Tibial artery (tissue), 4 donors: ENCODE results near the gene KAT2A.

Source experiments
- DNase-seq, 2 donors: peaks; one replicate each; pipeline ENCODE4 v3.0.0-alpha.2; 2019
- H3K27ac ChIP-seq, 2 donors: fragments of 200-600 bp; sonication (generic) in 1 of 2; 1 replicate in 1 of 2; 2 replicates in 1 of 2; pipeline ENCODE4 v1.5.1; 2018 to 2019; ENCODE audit warnings: mild to moderate bottlenecking in 1 of 2
- H3K27me3 ChIP-seq, 2 donors: fragments of 200-600 bp; sonication (generic) in 1 of 2; one replicate each; pipeline versions ENCODE4 v1.5.1 to v1.6.0; 2016 to 2019
- H3K36me3 ChIP-seq, 3 donors: fragments of 200-600 bp; sonication (generic) in 2 of 3; one replicate each; pipeline ENCODE4 v1.5.1; 2016 to 2019; ENCODE audit warnings: mild to moderate bottlenecking in 2 of 3
- H3K4me1 ChIP-seq, 4 donors: fragments of 200-600 bp; sonication (generic) in 2 of 4; 1 replicate in 3 of 4; 2 replicates in 1 of 4; pipeline ENCODE4 v1.5.1; 2016 to 2019
- H3K4me3 ChIP-seq, 2 donors: fragments of 200-600 bp; sonication (generic) in 1 of 2; 1 replicate in 1 of 2; 2 replicates in 1 of 2; pipeline ENCODE4 v1.5.1; 2018 to 2019; ENCODE audit warnings: mild to moderate bottlenecking in 2 of 2
- H3K9me3 ChIP-seq, 3 donors: fragments of 200-600 bp; sonication (generic) in 1 of 3; one replicate each; pipeline ENCODE4 v1.5.1; 2016 to 2019
- intact Hi-C: fragments of 100-400 bp; cut with DNase I; formaldehyde crosslinking; loops from one replicate; pipeline ENCODE4 v1.15.0; 2023; ENCODE audit warnings: low total_unique reads
- TF ChIP-seq, protein P1 (sequence below), 2 experiments: fragments of 200-600 bp in 1 of 2; fragments of 450-650 bp in 1 of 2; IDR thresholded peaks; one replicate each; pipeline ENCODE4 v1.5.1; 2017 to 2019; ENCODE audit warnings: antibody characterized with exemption in 2 of 2, mild to moderate bottlenecking in 1 of 2, moderate library complexity in 1 of 2

The KAT2A gene

DNA sequence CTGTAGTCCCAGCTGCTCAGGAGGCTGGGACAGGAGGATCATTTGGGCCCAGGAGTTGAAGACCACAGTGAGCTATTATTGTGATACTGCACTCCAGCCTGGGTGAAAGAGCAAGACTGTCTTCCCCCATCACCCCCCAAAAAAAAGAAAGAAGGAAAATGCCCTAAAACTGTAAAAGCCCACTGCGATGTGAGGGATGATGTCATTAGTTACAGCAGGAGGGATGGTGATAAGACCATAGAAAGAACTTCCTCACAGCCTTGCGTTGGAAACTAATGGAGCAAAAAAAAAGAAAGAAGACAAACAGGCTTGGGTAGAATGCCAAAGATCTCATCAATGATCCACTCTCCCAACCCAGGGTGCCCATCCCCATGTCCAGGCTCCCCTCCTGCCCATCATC lies 41.6 kb downstream of the KAT2A start:
- peaks cover 0 to 28% of the 10 kb centered on the region in 2 donors for H3K27me3 ChIP-seq
- no peak for DNase-seq
- H3K36me3 ChIP-seq, result no peaks in the 10 kb centered on the region
- H3K9me3 ChIP-seq, result no peaks in the 10 kb centered on the region
- intact Hi-C loops, result no loop called here
- H3K27ac ChIP-seq, result no peak overlapping the region
- TF ChIP-seq, protein P1, sequence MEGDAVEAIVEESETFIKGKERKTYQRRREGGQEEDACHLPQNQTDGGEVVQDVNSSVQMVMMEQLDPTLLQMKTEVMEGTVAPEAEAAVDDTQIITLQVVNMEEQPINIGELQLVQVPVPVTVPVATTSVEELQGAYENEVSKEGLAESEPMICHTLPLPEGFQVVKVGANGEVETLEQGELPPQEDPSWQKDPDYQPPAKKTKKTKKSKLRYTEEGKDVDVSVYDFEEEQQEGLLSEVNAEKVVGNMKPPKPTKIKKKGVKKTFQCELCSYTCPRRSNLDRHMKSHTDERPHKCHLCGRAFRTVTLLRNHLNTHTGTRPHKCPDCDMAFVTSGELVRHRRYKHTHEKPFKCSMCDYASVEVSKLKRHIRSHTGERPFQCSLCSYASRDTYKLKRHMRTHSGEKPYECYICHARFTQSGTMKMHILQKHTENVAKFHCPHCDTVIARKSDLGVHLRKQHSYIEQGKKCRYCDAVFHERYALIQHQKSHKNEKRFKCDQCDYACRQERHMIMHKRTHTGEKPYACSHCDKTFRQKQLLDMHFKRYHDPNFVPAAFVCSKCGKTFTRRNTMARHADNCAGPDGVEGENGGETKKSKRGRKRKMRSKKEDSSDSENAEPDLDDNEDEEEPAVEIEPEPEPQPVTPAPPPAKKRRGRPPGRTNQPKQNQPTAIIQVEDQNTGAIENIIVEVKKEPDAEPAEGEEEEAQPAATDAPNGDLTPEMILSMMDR (IDR thresholded peaks at IDR 0.05), result no peak
- no peak overlapping the region for H3K4me3 ChIP-seq
- no peaks in the 10 kb centered on the region for H3K4me1 ChIP-seq

DNA sequence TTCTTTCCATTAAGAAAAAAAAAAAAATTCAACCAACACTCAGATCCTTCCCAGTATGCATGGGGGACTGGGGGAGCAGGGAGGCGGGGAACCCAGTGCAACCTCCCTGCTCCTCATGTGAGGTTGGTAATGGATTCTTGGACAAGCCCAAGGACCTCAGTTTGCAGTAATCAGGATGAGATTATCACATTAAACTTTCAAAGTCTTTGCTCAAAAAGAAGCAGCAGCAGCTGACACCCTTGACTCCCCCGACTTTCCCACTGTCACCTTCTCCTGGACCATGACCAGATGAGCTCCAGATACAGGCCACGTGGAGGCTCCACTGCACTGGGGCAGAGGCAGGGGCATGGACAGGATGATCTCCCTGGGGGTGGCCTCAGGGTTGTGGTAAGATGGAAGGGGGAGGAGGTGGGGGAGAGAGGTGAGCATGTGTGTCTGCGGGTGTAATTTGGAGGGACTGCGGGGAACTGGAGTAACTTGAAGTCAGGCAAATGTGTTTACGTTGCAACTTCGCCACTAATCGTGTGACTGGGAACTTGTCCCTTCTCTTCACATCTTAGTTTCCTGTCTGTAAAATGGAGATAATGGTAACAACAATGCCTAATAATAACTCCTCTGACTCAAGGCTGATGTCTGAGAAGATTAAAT lies 42.6 kb downstream of the KAT2A start:
- intact Hi-C loops, result no loop called here
- no peaks in the 10 kb centered on the region for H3K36me3 ChIP-seq

DNA sequence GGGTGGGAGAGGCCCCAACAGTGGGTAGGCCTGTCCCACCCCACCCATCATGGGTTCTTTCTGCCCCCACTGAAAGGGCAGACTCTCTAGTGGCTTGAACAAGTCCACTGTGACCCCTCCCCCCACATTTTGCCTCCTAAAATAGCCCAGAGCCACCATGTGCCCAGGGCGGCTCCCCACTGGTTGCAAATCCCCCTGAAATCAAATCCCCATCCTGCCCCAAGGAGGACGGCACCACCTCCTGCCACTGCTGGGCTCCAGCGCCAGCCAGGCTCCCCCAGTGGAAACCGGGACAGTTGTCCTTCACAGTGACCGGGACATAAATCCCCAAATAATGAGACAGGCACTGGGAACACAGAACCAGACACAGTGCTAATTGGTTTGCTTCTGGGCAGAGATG lies 43.4 kb downstream of the KAT2A start:
- TF ChIP-seq, protein P1 (IDR thresholded peaks at IDR 0.05), result no peak
- no peak for DNase-seq
- Histone ChIP-seq H3K9me3 (no peaks in the 10 kb centered on the region), H3K27me3 (peaks cover 0 to 44% of the 10 kb centered on the region in 2 donors), H3K4me3 (no peak overlapping the region), H3K4me1 (peaks cover 0 to 2% (median 0%) of the 10 kb centered on the region in 4 donors), H3K36me3 (no peaks in the 10 kb centered on the region), H3K27ac (no peak overlapping the region)
- intact Hi-C loops, result no loop called here

More for the DNA sequence above, 42.6 kb downstream of the KAT2A start:
- DNase-seq, result no peak
- TF ChIP-seq, protein P1 (IDR thresholded peaks at IDR 0.05), result no peak
- Histone ChIP-seq H3K27me3 (peaks cover 0 to 36% of the 10 kb centered on the region in 2 donors), H3K27ac (no peak overlapping the region), H3K4me3 (no peak overlapping the region), H3K9me3 (no peaks in the 10 kb centered on the region), H3K4me1 (no peaks in the 10 kb centered on the region)

DNA sequence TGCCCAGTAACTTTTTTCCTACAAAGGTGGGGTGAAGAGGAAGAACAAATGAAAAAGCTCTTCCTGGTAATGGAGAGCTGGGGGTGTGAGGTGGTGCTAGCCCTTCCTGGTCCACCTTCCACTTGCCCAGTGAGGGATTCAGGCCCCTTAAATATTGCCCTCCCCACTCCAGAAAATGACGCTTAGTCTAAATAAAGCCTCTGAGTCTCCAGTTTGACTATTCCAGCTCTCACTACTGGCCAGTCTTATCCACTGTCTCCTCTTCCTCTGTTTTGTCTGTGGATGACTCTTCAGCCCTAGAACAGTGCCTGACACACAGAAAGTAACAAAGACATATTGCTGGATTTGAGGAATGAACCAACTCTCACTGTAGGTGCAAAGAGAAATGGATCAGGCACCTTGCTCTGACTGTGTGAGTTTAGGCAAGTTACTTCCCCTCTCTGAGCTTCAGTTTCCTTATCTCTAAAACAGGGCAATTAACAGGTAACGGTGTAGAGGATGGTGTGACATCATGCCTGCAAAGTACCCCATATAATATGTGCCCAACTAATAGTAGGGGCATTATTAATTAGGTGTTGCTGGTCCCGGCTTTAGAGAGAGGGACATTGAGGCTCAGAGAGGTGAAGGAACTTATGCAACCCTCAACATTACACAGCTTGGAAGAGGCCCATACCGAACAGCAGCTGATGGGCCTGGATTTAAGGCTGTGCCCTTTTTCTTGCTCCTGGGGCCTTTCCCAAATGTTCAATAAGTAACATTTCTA lies 44.2 kb downstream of the KAT2A start:
- H3K27ac ChIP-seq, result no peak overlapping the region
- intact Hi-C loops, result no loop called here
- H3K4me3 ChIP-seq, result no peak overlapping the region
- peaks cover 0 to 10% (median 7%) of the 10 kb centered on the region in 4 donors for H3K4me1 ChIP-seq
- H3K9me3 ChIP-seq, result no peaks in the 10 kb centered on the region
- DNase-seq, result no peak
- H3K36me3 ChIP-seq, result no peaks in the 10 kb centered on the region
- H3K27me3 ChIP-seq, result peaks cover 6 to 50% of the 10 kb centered on the region in 2 donors
- TF ChIP-seq, protein P1 (IDR thresholded peaks at IDR 0.05), result no peak

DNA sequence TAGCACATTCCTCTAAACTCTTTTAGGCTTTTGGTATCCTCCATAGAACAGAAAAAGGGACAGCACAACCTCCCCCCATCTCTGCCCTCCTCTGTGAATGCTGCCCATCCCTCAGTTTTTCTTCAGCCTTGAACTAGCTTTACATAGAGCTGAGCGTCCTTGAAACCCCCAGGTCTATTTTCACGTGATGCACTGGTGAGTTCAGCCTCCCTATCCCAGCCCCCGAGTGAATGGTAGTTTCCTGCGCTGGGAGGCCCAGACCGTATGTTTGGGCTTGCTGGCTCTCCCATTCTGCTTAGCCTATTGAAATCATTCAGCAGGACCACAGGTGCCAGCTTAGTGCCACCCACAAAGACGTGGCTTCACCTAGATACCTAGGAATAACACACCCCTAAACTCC lies 45.4 kb downstream of the KAT2A start:
- Histone ChIP-seq H3K36me3 (no peaks in the 10 kb centered on the region), H3K27ac (no peak overlapping the region), H3K4me1 (peaks cover 0 to 12% (median 10%) of the 10 kb centered on the region in 4 donors), H3K9me3 (no peaks in the 10 kb centered on the region), H3K27me3 (peaks cover 6 to 57% of the 10 kb centered on the region in 2 donors), H3K4me3 (no peak overlapping the region)
- intact Hi-C loops, result no loop called here
- TF ChIP-seq, protein P1 (IDR thresholded peaks at IDR 0.05), result no peak
- DNase-seq, result no peak
